Neuronal stem cell (in vitro differentiated cells): ENCODE results near the gene ESPNL.

Experiments
- DNase-seq: peaks from one replicate; pipeline ENCODE4 v3.0.0-alpha.2; 2013; ENCODE audit warnings: low spot score
- H2AFZ ChIP-seq: one replicate; pipeline ENCODE4 v1.6.1; 2013; ENCODE audit warnings: mild to moderate bottlenecking, low read length, inconsistent platforms
- H2AK5ac ChIP-seq: 2 replicates; pipeline ENCODE4 v1.6.1; 2013; ENCODE audit warnings: low read depth, mild to moderate bottlenecking, inconsistent platforms, low read length, moderate library complexity, mixed read lengths
- H2BK120ac ChIP-seq: 2 replicates; pipeline ENCODE4 v1.6.1; 2013; ENCODE audit warnings: low read depth, mild to moderate bottlenecking, inconsistent platforms, low read length, moderate library complexity, mixed read lengths
- H2BK12ac ChIP-seq: one replicate; pipeline ENCODE4 v1.6.1; 2013; ENCODE audit warnings: low read length, inconsistent platforms
- H2BK15ac ChIP-seq: 2 replicates; pipeline ENCODE4 v1.6.1; 2013; ENCODE audit warnings: mild to moderate bottlenecking, low read length, inconsistent platforms, mixed read lengths
- H2BK5ac ChIP-seq: one replicate; pipeline ENCODE4 v1.6.1; 2013; ENCODE audit warnings: inconsistent platforms, mild to moderate bottlenecking, low read length, moderate library complexity
- H3K14ac ChIP-seq: one replicate; pipeline ENCODE4 v1.6.1; 2013; ENCODE audit warnings: low read length, inconsistent platforms
- H3K18ac ChIP-seq: 2 replicates; pipeline ENCODE4 v1.6.1; 2013; ENCODE audit warnings: low read length, inconsistent platforms
- H3K23ac ChIP-seq: 2 replicates; pipeline ENCODE4 v1.6.1; 2013; ENCODE audit warnings: low read depth, mild to moderate bottlenecking, mixed read lengths, low read length, inconsistent platforms; ENCODE audit not compliant: poor library complexity
- H3K27ac ChIP-seq: replicated peaks from 3 replicates; pipeline ENCODE4 v1.5.1; 2013; ENCODE audit warnings: low read length, inconsistent platforms
- H3K27me3 ChIP-seq, 3 experiments: 2 replicates each; pipeline ENCODE4 v1.6.1; 2013; ENCODE audit warnings: low read length in 3 of 3, mild to moderate bottlenecking in 2 of 3, inconsistent platforms in 1 of 3, low read depth in 1 of 3, mixed read lengths in 1 of 3, moderate library complexity in 1 of 3; ENCODE audit not compliant: control insufficient read depth in 3 of 3, insufficient read depth in 3 of 3
- H3K36me3 ChIP-seq, 2 donors: replicated peaks in 1 of 2; 2 replicates each; pipeline ENCODE4 v1.6.1; 2013; ENCODE audit warnings: low read length in 2 of 2; ENCODE audit not compliant: control insufficient read depth in 2 of 2, insufficient read depth in 2 of 2
- H3K4ac ChIP-seq: 2 replicates; pipeline ENCODE4 v1.6.1; 2013; ENCODE audit warnings: inconsistent platforms, mild to moderate bottlenecking, low read length, moderate library complexity
- H3K4me1 ChIP-seq, 2 donors: 1 replicate in 1 of 2; 2 replicates in 1 of 2; pipeline ENCODE4 v1.6.1; 2013; ENCODE audit warnings: low read length in 2 of 2, low read depth in 1 of 2; ENCODE audit not compliant: control insufficient read depth in 2 of 2, insufficient read depth in 1 of 2
- H3K4me2 ChIP-seq: one replicate; pipeline ENCODE4 v1.6.1; 2013; ENCODE audit warnings: mild to moderate bottlenecking, low read length, inconsistent platforms; ENCODE audit not compliant: insufficient read depth, poor library complexity, severe bottlenecking
- H3K4me3 ChIP-seq, 2 donors: 2 replicates each; pipeline ENCODE4 v1.5.1; 2013; ENCODE audit warnings: low read length in 2 of 2, mild to moderate bottlenecking in 2 of 2, inconsistent platforms in 1 of 2, moderate library complexity in 1 of 2
- H3K79me1 ChIP-seq: one replicate; pipeline ENCODE4 v1.6.1; 2013; ENCODE audit warnings: low read depth, mild to moderate bottlenecking, inconsistent platforms, low read length, moderate library complexity
- H3K9ac ChIP-seq: one replicate; pipeline ENCODE4 v1.6.1; 2013; ENCODE audit warnings: mild to moderate bottlenecking, low read depth, low read length, inconsistent platforms; ENCODE audit not compliant: poor library complexity
- H3K9me3 ChIP-seq, 2 donors: replicated peaks in 1 of 2; 2 replicates each; pipeline versions ENCODE3 to v1.6.1; 2013; ENCODE audit warnings: low read length in 2 of 2, mild to moderate bottlenecking in 2 of 2, inconsistent platforms in 1 of 2, low read depth in 1 of 2, mixed read lengths in 1 of 2, moderate library complexity in 1 of 2; ENCODE audit not compliant: control insufficient read depth in 2 of 2, insufficient read depth in 1 of 2
- H4K8ac ChIP-seq: one replicate; pipeline ENCODE4 v1.6.1; 2013; ENCODE audit warnings: low read depth, mild to moderate bottlenecking, inconsistent platforms, low read length, moderate library complexity
- H4K91ac ChIP-seq: one replicate; pipeline ENCODE4 v1.6.1; 2013; ENCODE audit warnings: low read length, low read depth, mild to moderate bottlenecking, inconsistent platforms; ENCODE audit not compliant: poor library complexity
- WGBS, 2 donors: extraction: QIAGEN DNeasy Blood & Tissue Kit; methylation state at CpG; one replicate each; pipeline ENCODE4 v1.1.7; 2013; ENCODE audit warnings: missing lambda C conversion rate in 2 of 2, mixed read lengths in 1 of 2; ENCODE audit not compliant: insufficient read length in 2 of 2, insufficient replicate concordance in 1 of 2; ENCODE audit errors: extremely low coverage in 2 of 2; 5-methylcytosine and 5-hydroxymethylcytosine counted together

ESPNL gene

GRCh38 chr2:238061315-238062202 lies 38.6 kb upstream of the ESPNL start:
- no CpG with 5 or more reads among the region's 29 CpGs for WGBS, 2 donors
- H3K27me3 ChIP-seq = no peaks in the 10 kb centered on the region
- H2BK5ac ChIP-seq = peak overlapping the region; percentile 85
- H2BK12ac ChIP-seq = no peak overlapping the region
- H3K27ac ChIP-seq = peak overlapping the region; percentile 64
- H4K91ac ChIP-seq = no peak overlapping the region
- peak overlapping the region; percentile 50 for H3K23ac ChIP-seq
- no peak overlapping the region for H3K4ac ChIP-seq
- no peak overlapping the region for H4K8ac ChIP-seq
- peak overlapping the region; percentile 94 for H2AFZ ChIP-seq
- peaks cover 10 to 26% of the 10 kb centered on the region in 2 donors for H3K36me3 ChIP-seq
- H3K4me2 ChIP-seq = peak overlapping the region; percentile 82
- peaks cover 5% of the 10 kb centered on the region for H3K79me1 ChIP-seq
- no peak overlapping the region for H2BK120ac ChIP-seq
- peak overlapping the region; percentile 95 for H3K18ac ChIP-seq
- H2AK5ac ChIP-seq = peak overlapping the region; percentile 40
- H2BK15ac ChIP-seq = peak overlapping the region; percentile 69
- H3K9ac ChIP-seq = peak overlapping the region; percentile 95
- H3K9me3 ChIP-seq = peaks cover 0 to 3% of the 10 kb centered on the region in 2 donors
- peak overlapping the region; percentile 85 to 99 for H3K4me3 ChIP-seq
- peaks cover 5 to 8% of the 10 kb centered on the region in 2 donors for H3K4me1 ChIP-seq
- DNase-seq = peak; percentile 27
- peak overlapping the region; percentile 59 for H3K14ac ChIP-seq

- Histone ChIP-seq H3K18ac (no peak overlapping the region), H3K23ac (no peak overlapping the region), H3K4me3 (no peak overlapping the region), H2AFZ (no peak overlapping the region), H2BK5ac (no peak overlapping the region), H3K4ac (no peak overlapping the region), H3K79me1 (peaks cover 8% of the 10 kb centered on the region), H3K9ac (no peak overlapping the region), H3K36me3 (peaks cover 13 to 46% of the 10 kb centered on the region in 2 donors), H4K8ac (no peak overlapping the region), H3K4me1 (peaks cover 5 to 8% of the 10 kb centered on the region in 2 donors), H2BK12ac (no peak overlapping the region), H4K91ac (no peak overlapping the region), H2BK120ac (no peak overlapping the region), H3K14ac (no peak overlapping the region), H3K27ac (no peak overlapping the region), H3K4me2 (no peak overlapping the region), H3K9me3 (peaks cover 0 to 3% of the 10 kb centered on the region in 2 donors), H3K27me3 (no peaks in the 10 kb centered on the region), H2AK5ac (no peak overlapping the region), H2BK15ac (no peak overlapping the region)
- WGBS, 2 donors = no CpG with 5 or more reads among the region's 8 CpGs
- DNase-seq = no peak
Measured at GRCh38 chr2:238063414-238064189, 36.5 kb upstream of the ESPNL start.

- Histone ChIP-seq H3K9me3 (peaks cover 0 to 3% of the 10 kb centered on the region in 2 donors), H3K27me3 (no peaks in the 10 kb centered on the region), H2BK12ac (no peak overlapping the region), H3K18ac (no peak overlapping the region), H3K4me3 (no peak overlapping the region), H3K14ac (no peak overlapping the region), H3K9ac (no peak overlapping the region), H3K4ac (no peak overlapping the region), H3K4me1 (peaks cover 5 to 8% of the 10 kb centered on the region in 2 donors), H3K36me3 (peaks cover 16 to 54% of the 10 kb centered on the region in 2 donors), H3K79me1 (peaks cover 8% of the 10 kb centered on the region), H3K23ac (no peak overlapping the region), H4K91ac (no peak overlapping the region), H2BK5ac (no peak overlapping the region), H2AK5ac (no peak overlapping the region), H4K8ac (no peak overlapping the region), H3K4me2 (no peak overlapping the region), H2BK120ac (no peak overlapping the region), H2BK15ac (no peak overlapping the region), H3K27ac (no peak overlapping the region), H2AFZ (no peak overlapping the region)
- no peak for DNase-seq
- WGBS, 2 donors = no CpG with 5 or more reads among the region's 7 CpGs
Measured at GRCh38 chr2:238064376-238064775, 35.8 kb upstream of the ESPNL start.
